H1 (cell line): ENCODE data around the gene RNF133.

Source experiments
- CTCF ChIP-seq, 3 experiments: IDR thresholded peaks; 1 replicate in 2 of 3; 2 replicates in 1 of 3; pipeline versions ENCODE4 v1.5.1 to v1.6.1; 2011; ENCODE audit warnings: low read length in 3 of 3, mild to moderate bottlenecking in 3 of 3, inconsistent platforms in 2 of 3, low read depth in 1 of 3, moderate library complexity in 1 of 3; ENCODE audit not compliant: insufficient read depth in 1 of 3; ENCODE audit errors: control extremely low read depth in 1 of 3
- TF ChIP-seq, protein P1 (sequence below): fragments of 300-600 bp; sonication (generic); IDR thresholded peaks from 2 replicates; pipeline ENCODE4 v1.7.1; 2012; ENCODE audit warnings: low read length, moderate library complexity, mild to moderate bottlenecking, inconsistent platforms; ENCODE audit not compliant: insufficient replicate concordance

GRCh38 chr7:122651451-122651850, 47.5 kb downstream of the RNF133 start:
- no peak for TF ChIP-seq CTCF (IDR thresholded peaks at IDR 0.05; ENCODE audit: control extremely low read depth in 1 of 3, insufficient read depth in 1 of 3, low read depth in 1 of 3, low read length in 3 of 3)
- TF ChIP-seq, protein P1, sequence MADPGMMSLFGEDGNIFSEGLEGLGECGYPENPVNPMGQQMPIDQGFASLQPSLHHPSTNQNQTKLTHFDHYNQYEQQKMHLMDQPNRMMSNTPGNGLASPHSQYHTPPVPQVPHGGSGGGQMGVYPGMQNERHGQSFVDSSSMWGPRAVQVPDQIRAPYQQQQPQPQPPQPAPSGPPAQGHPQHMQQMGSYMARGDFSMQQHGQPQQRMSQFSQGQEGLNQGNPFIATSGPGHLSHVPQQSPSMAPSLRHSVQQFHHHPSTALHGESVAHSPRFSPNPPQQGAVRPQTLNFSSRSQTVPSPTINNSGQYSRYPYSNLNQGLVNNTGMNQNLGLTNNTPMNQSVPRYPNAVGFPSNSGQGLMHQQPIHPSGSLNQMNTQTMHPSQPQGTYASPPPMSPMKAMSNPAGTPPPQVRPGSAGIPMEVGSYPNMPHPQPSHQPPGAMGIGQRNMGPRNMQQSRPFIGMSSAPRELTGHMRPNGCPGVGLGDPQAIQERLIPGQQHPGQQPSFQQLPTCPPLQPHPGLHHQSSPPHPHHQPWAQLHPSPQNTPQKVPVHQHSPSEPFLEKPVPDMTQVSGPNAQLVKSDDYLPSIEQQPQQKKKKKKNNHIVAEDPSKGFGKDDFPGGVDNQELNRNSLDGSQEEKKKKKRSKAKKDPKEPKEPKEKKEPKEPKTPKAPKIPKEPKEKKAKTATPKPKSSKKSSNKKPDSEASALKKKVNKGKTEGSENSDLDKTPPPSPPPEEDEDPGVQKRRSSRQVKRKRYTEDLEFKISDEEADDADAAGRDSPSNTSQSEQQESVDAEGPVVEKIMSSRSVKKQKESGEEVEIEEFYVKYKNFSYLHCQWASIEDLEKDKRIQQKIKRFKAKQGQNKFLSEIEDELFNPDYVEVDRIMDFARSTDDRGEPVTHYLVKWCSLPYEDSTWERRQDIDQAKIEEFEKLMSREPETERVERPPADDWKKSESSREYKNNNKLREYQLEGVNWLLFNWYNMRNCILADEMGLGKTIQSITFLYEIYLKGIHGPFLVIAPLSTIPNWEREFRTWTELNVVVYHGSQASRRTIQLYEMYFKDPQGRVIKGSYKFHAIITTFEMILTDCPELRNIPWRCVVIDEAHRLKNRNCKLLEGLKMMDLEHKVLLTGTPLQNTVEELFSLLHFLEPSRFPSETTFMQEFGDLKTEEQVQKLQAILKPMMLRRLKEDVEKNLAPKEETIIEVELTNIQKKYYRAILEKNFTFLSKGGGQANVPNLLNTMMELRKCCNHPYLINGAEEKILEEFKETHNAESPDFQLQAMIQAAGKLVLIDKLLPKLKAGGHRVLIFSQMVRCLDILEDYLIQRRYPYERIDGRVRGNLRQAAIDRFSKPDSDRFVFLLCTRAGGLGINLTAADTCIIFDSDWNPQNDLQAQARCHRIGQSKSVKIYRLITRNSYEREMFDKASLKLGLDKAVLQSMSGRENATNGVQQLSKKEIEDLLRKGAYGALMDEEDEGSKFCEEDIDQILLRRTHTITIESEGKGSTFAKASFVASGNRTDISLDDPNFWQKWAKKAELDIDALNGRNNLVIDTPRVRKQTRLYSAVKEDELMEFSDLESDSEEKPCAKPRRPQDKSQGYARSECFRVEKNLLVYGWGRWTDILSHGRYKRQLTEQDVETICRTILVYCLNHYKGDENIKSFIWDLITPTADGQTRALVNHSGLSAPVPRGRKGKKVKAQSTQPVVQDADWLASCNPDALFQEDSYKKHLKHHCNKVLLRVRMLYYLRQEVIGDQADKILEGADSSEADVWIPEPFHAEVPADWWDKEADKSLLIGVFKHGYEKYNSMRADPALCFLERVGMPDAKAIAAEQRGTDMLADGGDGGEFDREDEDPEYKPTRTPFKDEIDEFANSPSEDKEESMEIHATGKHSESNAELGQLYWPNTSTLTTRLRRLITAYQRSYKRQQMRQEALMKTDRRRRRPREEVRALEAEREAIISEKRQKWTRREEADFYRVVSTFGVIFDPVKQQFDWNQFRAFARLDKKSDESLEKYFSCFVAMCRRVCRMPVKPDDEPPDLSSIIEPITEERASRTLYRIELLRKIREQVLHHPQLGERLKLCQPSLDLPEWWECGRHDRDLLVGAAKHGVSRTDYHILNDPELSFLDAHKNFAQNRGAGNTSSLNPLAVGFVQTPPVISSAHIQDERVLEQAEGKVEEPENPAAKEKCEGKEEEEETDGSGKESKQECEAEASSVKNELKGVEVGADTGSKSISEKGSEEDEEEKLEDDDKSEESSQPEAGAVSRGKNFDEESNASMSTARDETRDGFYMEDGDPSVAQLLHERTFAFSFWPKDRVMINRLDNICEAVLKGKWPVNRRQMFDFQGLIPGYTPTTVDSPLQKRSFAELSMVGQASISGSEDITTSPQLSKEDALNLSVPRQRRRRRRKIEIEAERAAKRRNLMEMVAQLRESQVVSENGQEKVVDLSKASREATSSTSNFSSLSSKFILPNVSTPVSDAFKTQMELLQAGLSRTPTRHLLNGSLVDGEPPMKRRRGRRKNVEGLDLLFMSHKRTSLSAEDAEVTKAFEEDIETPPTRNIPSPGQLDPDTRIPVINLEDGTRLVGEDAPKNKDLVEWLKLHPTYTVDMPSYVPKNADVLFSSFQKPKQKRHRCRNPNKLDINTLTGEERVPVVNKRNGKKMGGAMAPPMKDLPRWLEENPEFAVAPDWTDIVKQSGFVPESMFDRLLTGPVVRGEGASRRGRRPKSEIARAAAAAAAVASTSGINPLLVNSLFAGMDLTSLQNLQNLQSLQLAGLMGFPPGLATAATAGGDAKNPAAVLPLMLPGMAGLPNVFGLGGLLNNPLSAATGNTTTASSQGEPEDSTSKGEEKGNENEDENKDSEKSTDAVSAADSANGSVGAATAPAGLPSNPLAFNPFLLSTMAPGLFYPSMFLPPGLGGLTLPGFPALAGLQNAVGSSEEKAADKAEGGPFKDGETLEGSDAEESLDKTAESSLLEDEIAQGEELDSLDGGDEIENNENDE = no peak
